Hematopoietic multipotent progenitor cell treated with erythropoietin and hydrocortisone succinate and interleukin-3 and kit ligand, for 6 days (in vitro differentiated cells): ENCODE data around the gene NCL.
"Not testable (repeated sequence)": the region's sequence is repeated elsewhere in the genome, so short reads cannot be mapped to it uniquely, and the experiment has no call there.

Experiments
- DNase-seq: peaks from one replicate; pipeline ENCODE4 v3.0.0-alpha.2; 2015

The NCL gene

GRCh38 chr2:231429901-231430300, 34.4 kb downstream of the NCL start:
- DNase-seq: peak; percentile 63

GRCh38 chr2:231429152-231429551, 35.1 kb downstream of the NCL start:
- DNase-seq: no peak

- DNase-seq: no peak
Measured at GRCh38 chr2:231427116-231427515, 37.2 kb downstream of the NCL start.

- DNase-seq: no peak
Measured at GRCh38 chr2:231425811-231426703, 38.2 kb downstream of the NCL start.

GRCh38 chr2:231425291-231425810, 38.9 kb downstream of the NCL start:
- DNase-seq: no peak

GRCh38 chr2:231423176-231423575, 41.1 kb downstream of the NCL start:
- no peak for DNase-seq

GRCh38 chr2:231422056-231422455, 42.2 kb downstream of the NCL start:
- DNase-seq: peak; percentile 58

GRCh38 chr2:231421051-231421580, 43.2 kb downstream of the NCL start:
- DNase-seq: no peak

GRCh38 chr2:231418820-231419640, 45.3 kb downstream of the NCL start:
- no peak for DNase-seq

- DNase-seq: peak; percentile 51
Measured at GRCh38 chr2:231415029-231415428, 49.3 kb downstream of the NCL start.

GRCh38 chr2:231413921-231414476, 50.3 kb downstream of the NCL start:
- no peak for DNase-seq

- no peak for DNase-seq
Measured at GRCh38 chr2:231413456-231413855, 50.8 kb downstream of the NCL start.

GRCh38 chr2:231412618-231412963, 51.7 kb downstream of the NCL start:
- DNase-seq: no peak

GRCh38 chr2:231411831-231412617, 52.3 kb downstream of the NCL start:
- peak; percentile 86 for DNase-seq

- DNase-seq: no peak
Measured at GRCh38 chr2:231411237-231411636, 53.0 kb downstream of the NCL start.

- DNase-seq: no peak
Measured at GRCh38 chr2:231410293-231411004, 53.8 kb downstream of the NCL start.

- no peak for DNase-seq
Measured at GRCh38 chr2:231409776-231410175, 54.5 kb downstream of the NCL start.

- DNase-seq: not testable (repeated sequence)
Measured at GRCh38 chr2:231408304-231408703, 56.0 kb downstream of the NCL start.

- DNase-seq: not testable (repeated sequence)
Measured at GRCh38 chr2:231407686-231408085, 56.6 kb downstream of the NCL start.

GRCh38 chr2:231405601-231406367, 58.5 kb downstream of the NCL start:
- not testable (repeated sequence) for DNase-seq

- not testable (repeated sequence) for DNase-seq
Measured at GRCh38 chr2:231404183-231404578, 60.1 kb downstream of the NCL start.
